Activated CD4-positive, CD25-positive, alpha-beta regulatory T cell treated with anti-CD3 and anti-CD28 coated beads, Interleukin-2, amount 50 U/mL, for 16 hours (primary cell): ENCODE results near the gene SLC22A9.

ENCODE experiments used
- DNase-seq: peaks from one replicate; pipeline ENCODE4 v3.0.0-alpha.2; 2020; ENCODE audit warnings: low read depth, low spot score

The SLC22A9 gene

GRCh38 chr11:63444160-63444559 lies 74.6 kb downstream of the SLC22A9 start:
- no peak for DNase-seq

DNA sequence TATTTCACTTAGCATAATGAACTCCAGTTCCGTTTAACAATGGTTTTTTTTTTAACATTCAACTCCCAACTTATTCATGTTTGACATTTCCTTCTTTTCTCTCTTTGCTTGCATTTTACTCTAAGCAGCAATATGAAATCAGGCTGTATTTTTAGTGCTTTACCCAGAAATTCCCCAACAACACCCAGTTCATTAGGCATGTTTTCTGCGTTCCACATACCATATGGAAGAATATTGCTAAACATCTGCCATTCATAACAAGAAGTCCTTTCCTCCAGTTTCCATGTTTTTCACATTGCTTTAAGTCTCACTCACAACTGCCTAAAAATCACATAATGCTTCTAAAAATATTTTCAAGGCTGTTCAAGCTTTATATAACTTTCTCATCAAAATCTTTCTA lies 75.5 kb downstream of the SLC22A9 start:
- no peak for DNase-seq

DNA sequence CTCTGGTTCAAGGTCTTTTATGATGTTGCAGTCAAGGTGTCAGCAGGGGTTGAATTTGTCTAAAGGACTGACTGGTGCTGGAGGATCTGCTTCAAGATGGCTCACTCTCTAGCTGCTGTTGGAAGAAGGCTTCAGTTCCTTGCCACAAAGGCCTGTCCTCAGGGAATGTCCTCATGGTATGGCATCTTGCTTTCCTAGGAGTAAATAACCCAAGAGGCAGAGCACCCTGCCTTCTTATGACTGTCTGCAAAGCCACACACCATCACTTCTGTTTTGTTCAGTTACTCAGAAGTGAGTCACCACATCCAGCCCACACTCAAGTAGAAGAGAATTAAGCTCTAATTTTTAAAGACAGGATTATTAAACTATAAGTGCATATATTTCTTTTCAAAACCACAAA lies 76.1 kb downstream of the SLC22A9 start:
- no peak for DNase-seq

DNA sequence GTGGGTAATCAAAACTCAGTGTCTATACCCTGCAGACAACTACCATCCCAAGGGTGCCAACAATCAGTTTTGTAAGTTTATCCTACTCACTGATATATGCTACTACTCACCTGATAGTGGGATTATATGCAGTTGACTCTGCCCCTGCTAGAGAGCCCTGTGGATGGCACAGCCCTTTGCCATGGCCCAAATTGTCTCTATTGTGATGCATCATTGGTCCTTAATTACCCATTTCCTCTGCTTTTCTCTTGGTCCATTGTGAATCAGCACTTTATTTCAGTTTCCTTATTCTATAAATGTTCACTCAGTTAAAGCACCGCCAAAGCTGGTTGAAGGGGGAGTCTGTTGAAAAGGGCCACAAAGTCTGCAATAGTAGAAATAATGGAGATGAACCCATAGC lies 79.1 kb downstream of the SLC22A9 start:
- DNase-seq: no peak

DNA sequence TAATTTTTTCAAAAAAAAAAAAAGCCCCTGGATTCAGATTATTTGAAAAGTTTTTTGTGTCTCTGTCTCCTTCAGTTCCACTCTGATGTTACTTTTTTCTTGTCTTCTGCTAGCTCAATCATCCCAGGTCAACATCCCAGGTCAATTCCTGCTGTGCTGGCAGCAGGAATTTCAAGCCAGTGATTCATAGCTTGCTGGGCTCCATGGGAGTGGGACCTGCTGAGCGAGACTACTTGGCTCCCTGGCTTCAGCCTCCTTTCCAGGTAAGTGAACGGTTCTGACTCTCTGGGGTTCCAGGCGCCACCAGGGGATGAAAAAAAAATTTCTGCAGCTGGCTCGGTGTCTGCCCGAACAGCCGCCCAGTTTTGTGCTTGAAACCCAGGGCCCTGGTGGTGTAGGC lies 90.0 kb downstream of the SLC22A9 start:
- no peak for DNase-seq
